HG02759 (cell line): ENCODE measurements around the gene OR6S1.
"Not testable (repeated sequence)": the region's sequence is repeated elsewhere in the genome, so short reads cannot be mapped to it uniquely, and the experiment has no call there.

ENCODE experiments used
- ATAC-seq: cut with Tn5 transposase; IDR thresholded peaks from one replicate; pipeline ENCODE4 v1.9.1; 2021; ENCODE audit warnings: mild to moderate bottlenecking, moderate library complexity; ENCODE audit not compliant: unreplicated experiment

The OR6S1 gene

DNA sequence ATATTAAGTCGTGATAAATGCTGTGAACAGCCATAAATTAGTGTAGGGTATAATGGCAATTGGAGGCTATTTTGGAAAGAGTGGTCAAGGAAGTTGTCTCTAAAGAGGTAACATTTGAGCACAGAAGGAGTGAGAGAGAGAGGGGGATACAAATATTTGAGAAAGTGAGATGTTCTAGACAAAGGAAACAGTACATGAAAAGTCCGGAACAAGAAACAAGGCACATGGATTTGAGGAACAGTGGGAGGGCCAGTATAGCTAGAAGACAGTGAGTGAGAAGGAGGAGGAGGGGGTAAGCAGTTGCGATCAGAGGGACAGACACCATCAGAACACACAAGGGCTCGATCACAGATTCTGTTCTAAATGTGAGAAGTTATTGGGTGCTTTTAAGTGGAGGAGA is 30.2 kb downstream of the OR6S1 start:
- no peak for ATAC-seq

GRCh38 chr14:20610002-20610765 is 31.3 kb downstream of the OR6S1 start:
- peak; percentile 31 for ATAC-seq

- no peak for ATAC-seq
Observed at GRCh38 chr14:20609215-20610001, 32.1 kb downstream of the OR6S1 start.

DNA sequence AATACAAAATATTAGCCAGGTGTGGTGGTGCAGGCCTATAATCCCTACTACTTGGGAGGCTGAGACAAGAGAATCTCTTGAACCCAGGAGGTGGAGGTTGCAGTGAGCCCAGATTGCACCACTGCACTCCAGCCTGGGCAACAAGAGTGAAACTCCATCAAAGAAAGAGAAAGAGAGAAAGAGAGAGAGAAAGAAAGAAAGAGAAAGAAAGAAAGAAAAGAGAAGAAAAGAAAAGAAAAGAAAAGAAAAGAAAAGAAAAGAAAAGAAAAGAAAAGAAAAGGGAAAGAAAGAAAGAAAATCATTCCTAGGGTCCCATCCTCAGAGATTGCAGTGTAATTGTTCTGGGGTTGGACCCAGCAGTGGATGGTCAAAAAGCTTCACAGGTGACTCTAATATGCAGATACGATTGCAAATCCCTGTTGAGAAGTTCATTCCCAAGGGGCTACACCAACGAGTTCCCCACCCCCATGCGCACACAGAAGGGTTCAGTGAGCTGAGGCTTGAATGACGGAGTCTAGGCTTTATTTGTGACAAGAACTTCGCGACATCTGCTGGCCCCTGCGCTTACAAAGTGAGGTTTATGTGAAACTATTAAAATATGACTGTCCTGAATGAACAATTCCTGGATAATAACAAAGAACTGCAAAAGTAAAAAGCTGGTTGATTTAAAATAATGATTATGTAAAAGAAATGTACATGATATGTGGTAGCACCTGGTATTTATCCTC is 32.9 kb downstream of the OR6S1 start:
- ATAC-seq, result no peak

GRCh38 chr14:20607617-20608016 is 33.9 kb downstream of the OR6S1 start:
- no peak for ATAC-seq

DNA sequence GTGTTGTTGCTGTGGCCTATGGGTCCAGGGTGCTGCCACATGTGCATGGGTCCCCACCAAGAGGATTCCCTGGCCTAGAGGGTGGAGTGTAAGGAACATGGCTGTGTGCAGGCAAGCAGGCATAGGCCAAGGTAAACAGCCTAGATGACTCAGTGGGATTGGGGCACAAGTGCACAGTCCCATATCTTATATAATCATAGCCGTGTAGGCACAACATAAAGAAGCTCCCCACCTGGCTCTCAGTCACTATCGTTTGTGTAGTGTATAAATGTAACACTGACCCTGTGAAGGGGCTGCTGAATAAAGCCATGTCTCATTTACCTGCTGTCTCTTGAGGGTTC is 34.6 kb downstream of the OR6S1 start:
- no peak for ATAC-seq

- ATAC-seq, result no peak
Observed at GRCh38 chr14:20606190-20606901, 35.1 kb downstream of the OR6S1 start.

- ATAC-seq, result no peak
Observed at GRCh38 chr14:20603813-20604690, 37.4 kb downstream of the OR6S1 start.

- no peak for ATAC-seq
Observed at GRCh38 chr14:20602583-20602982, 38.9 kb downstream of the OR6S1 start.

DNA sequence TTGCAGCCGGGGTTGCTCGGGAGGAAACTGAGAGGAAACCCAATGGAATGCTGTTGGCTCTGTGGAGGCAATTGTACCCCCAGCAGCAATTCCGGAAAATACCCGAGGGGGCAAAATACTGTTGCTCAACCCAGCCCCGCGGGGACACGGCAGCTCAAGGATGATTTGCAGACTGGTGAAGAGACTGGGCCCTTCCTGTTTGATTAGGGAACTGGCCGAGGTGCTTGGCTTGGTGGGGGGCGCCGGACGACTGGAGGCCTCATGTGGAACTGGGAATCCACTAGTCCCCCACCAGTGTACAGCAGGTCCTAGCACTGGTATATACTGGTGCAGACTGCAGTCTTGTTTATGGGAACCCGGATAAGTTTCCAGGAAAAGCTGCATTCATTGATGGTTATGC is 40.0 kb downstream of the OR6S1 start:
- ATAC-seq, result no peak

GRCh38 chr14:20597108-20597507 is 44.4 kb downstream of the OR6S1 start:
- no peak for ATAC-seq

DNA sequence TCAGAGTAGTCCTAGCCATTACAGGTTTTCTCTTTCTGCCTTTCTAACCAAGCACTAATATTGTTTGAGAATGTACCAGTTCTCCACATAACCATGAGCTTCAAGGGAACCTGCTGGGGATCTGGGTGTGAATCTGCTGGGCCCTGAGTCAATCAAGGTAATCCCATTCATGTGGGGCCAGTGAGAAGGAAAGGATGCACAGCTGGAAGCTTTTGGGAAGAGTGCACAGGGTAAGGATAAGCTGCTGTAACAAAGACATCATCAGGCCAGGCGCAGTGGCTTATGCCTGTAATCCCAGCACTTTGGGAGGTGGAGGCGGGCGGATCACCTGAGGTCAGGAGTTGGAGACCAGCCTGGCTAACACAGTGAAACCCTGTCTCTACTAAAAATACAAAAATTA is 45.8 kb downstream of the OR6S1 start:
- not testable (repeated sequence) for ATAC-seq

DNA sequence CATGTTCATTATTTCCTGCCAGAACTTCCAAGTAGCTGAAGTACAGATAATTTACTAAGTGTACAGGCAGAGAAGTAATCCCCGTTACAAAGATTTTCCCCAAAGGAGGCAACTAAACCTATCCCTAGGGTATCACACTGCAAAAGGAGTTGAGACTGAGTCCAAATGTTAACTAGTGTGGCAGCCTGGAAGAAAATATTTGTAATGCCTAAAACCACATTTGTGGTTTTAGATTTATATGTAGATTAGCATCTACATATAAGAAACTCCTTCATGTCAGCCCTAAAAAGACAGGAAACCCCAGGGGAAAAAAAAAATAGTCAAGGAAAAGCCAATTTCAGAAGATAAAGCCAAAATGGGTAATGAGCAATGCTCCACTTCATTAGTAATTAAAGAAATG is 48.9 kb downstream of the OR6S1 start:
- ATAC-seq, result no peak

- ATAC-seq, result no peak
Observed at GRCh38 chr14:20591235-20591634, 50.3 kb downstream of the OR6S1 start, which contains the start of gene RNASE12. Gene RNASE12, minus strand, starts transcription at chr14:20591376. Its CDS starts 653 bp downstream, at chr14:20590723.
